H1 (cell line): ENCODE results near the gene DYSF. TPM values are rescaled to one million over a fixed set of nuclear protein-coding genes. Genes with fewer than 3 reads are reported as not detected.

Experiments
- CTCF ChIA-PET: fragments of 300-600 bp; sonication (Branson Sonifier 250); formaldehyde crosslinking; loops from one replicate; lab custom pipeline; 2021; ENCODE audit not compliant: partially characterized antibody; lab: Charles Lee
- POLR2A ChIA-PET: fragments of 300-600 bp; sonication (Branson Sonifier 250); formaldehyde crosslinking; loops from one replicate; lab custom pipeline; 2021; ENCODE audit warnings: inconsistent platforms; ENCODE audit not compliant: partially characterized antibody; lab: Charles Lee
- DNase-seq, 2 experiments: peaks; one replicate each; pipeline versions ENCODE4 v3.0.0 to v3.0.0-alpha.2; 2010 to 2022; ENCODE audit warnings: low spot score in 2 of 2, low read depth in 1 of 2, mixed read lengths in 1 of 2
- FAIRE-seq: peaks from 2 replicates; lab custom pipeline; 2011; peaks lifted over from hg19 to GRCh38; lab: Jason Lieb, UNC
- H2AFZ ChIP-seq: 2 replicates; pipeline ENCODE4 v1.8.1; 2012; ENCODE audit warnings: low read length, inconsistent platforms
- H2AK5ac ChIP-seq: 2 replicates; pipeline ENCODE4 v1.6.1; 2013; ENCODE audit warnings: low read depth, low read length
- H2BK120ac ChIP-seq: replicated peaks from 2 replicates; pipeline ENCODE3; 2013; ENCODE audit warnings: low read depth, low read length, inconsistent platforms
- H2BK12ac ChIP-seq: 2 replicates; pipeline ENCODE4 v1.6.1; 2013; ENCODE audit warnings: low read depth, low read length
- H2BK15ac ChIP-seq: 2 replicates; pipeline ENCODE4 v1.6.1; 2013; ENCODE audit warnings: low read length
- H2BK20ac ChIP-seq: 2 replicates; pipeline ENCODE4 v1.6.1; 2013; ENCODE audit warnings: low read length
- H2BK5ac ChIP-seq: 2 replicates; pipeline ENCODE4 v1.6.1; 2013; ENCODE audit warnings: low read depth, low read length
- H3K14ac ChIP-seq: 2 replicates; pipeline ENCODE4 v1.6.1; 2013; ENCODE audit warnings: inconsistent platforms; ENCODE audit not compliant: insufficient read length
- H3K18ac ChIP-seq: 2 replicates; pipeline ENCODE4 v1.6.1; 2013; ENCODE audit warnings: low read length; ENCODE audit errors: extremely low read depth
- H3K23ac ChIP-seq: 2 replicates; pipeline ENCODE4 v1.6.1; 2013; ENCODE audit warnings: inconsistent platforms; ENCODE audit not compliant: insufficient read length
- H3K23me2 ChIP-seq: 2 replicates; pipeline ENCODE4 v1.6.1; 2013; ENCODE audit warnings: low read depth, low read length
- H3K27ac ChIP-seq: 2 replicates; pipeline ENCODE4 v1.6.1; 2011; ENCODE audit warnings: low read depth, low read length, inconsistent platforms
- H3K27me3 ChIP-seq, 4 experiments: replicated peaks in 1 of 4; 1 replicate in 1 of 4; 2 replicates in 3 of 4; pipeline versions ENCODE4 v1.6.1 to v1.8.1; 2011 to 2013; ENCODE audit warnings: low read length in 3 of 4, mild to moderate bottlenecking in 3 of 4, inconsistent platforms in 2 of 4, mixed read lengths in 2 of 4, moderate library complexity in 1 of 4; ENCODE audit not compliant: control insufficient read depth in 3 of 4, insufficient read depth in 3 of 4; ENCODE audit errors: extremely low read depth in 1 of 4
- H3K36me3 ChIP-seq, 4 experiments: 2 replicates each; pipeline versions ENCODE4 v1.6.1 to v1.8.1; 2011 to 2013; ENCODE audit warnings: mild to moderate bottlenecking in 4 of 4, low read length in 3 of 4, moderate library complexity in 2 of 4, control low read depth in 1 of 4, inconsistent platforms in 1 of 4; ENCODE audit not compliant: insufficient read depth in 4 of 4, control insufficient read depth in 2 of 4
- H3K4ac ChIP-seq: replicated peaks from 2 replicates; pipeline ENCODE3; 2013; ENCODE audit warnings: low read length, low read depth, mixed read lengths, inconsistent platforms; ENCODE audit not compliant: insufficient read length
- H3K4me1 ChIP-seq, 4 experiments: replicated peaks in 1 of 4; 1 replicate in 1 of 4; 2 replicates in 3 of 4; pipeline versions ENCODE4 v1.6.1 to v1.8.1; 2011 to 2013; ENCODE audit warnings: low read length in 3 of 4, inconsistent platforms in 2 of 4, mixed read lengths in 1 of 4; ENCODE audit not compliant: insufficient read depth in 4 of 4, control insufficient read depth in 3 of 4
- H3K4me2 ChIP-seq, 2 experiments: 2 replicates each; pipeline versions ENCODE4 v1.6.1 to v1.8.1; 2011 to 2013; ENCODE audit warnings: low read depth in 2 of 2, low read length in 2 of 2, control low read depth in 1 of 2, inconsistent platforms in 1 of 2, mild to moderate bottlenecking in 1 of 2; ENCODE audit not compliant: insufficient read depth in 1 of 2
- H3K4me3 ChIP-seq, 4 experiments: fragments of 200-600, 300-600 bp in 1 of 4; sonication (generic), shearing (Covaris generic), sonication (Bioruptor Twin) in 1 of 4; 2 replicates each; pipeline versions ENCODE4 v1.5.1 to v1.8.1; 2011 to 2016; ENCODE audit warnings: low read length in 4 of 4, low read depth in 3 of 4, control low read depth in 2 of 4, inconsistent platforms in 2 of 4, mild to moderate bottlenecking in 2 of 4, mixed read lengths in 1 of 4, moderate library complexity in 1 of 4; ENCODE audit not compliant: insufficient read depth in 2 of 4; ENCODE audit errors: extremely low read depth in 1 of 4
- H3K56ac ChIP-seq: replicated peaks from 2 replicates; pipeline ENCODE3; 2013; ENCODE audit warnings: low read depth, mild to moderate bottlenecking, mixed read lengths, low read length, inconsistent platforms; ENCODE audit not compliant: insufficient read length
- H3K79me1 ChIP-seq: 2 replicates; pipeline ENCODE4 v1.6.1; 2013; ENCODE audit warnings: low read depth, low read length, control low read depth
- H3K79me2 ChIP-seq, 2 experiments: 2 replicates each; pipeline versions ENCODE4 v1.6.1 to v1.8.1; 2012 to 2013; ENCODE audit warnings: low read length in 2 of 2, mild to moderate bottlenecking in 2 of 2, inconsistent platforms in 1 of 2; ENCODE audit not compliant: insufficient read depth in 2 of 2, control insufficient read depth in 1 of 2
- H3K9ac ChIP-seq, 4 experiments: replicated peaks in 1 of 4; 1 replicate in 1 of 4; 2 replicates in 3 of 4; pipeline versions ENCODE4 v1.6.1 to v1.8.1; 2011 to 2013; ENCODE audit warnings: low read depth in 3 of 4, low read length in 3 of 4, control low read depth in 2 of 4, mild to moderate bottlenecking in 2 of 4, moderate library complexity in 2 of 4, inconsistent platforms in 1 of 4; ENCODE audit errors: extremely low read depth in 1 of 4
- H3K9me3 ChIP-seq, 2 experiments: 2 replicates each; pipeline versions ENCODE4 v1.6.1 to v1.8.1; 2012 to 2013; ENCODE audit warnings: mild to moderate bottlenecking in 2 of 2, moderate library complexity in 2 of 2, control low read depth in 1 of 2, inconsistent platforms in 1 of 2, low read depth in 1 of 2, low read length in 1 of 2, mixed read lengths in 1 of 2; ENCODE audit not compliant: insufficient read depth in 2 of 2
- H4K20me1 ChIP-seq, 2 experiments: replicated peaks in 1 of 2; 2 replicates each; pipeline versions ENCODE3 to v1.8.1; 2011 to 2013; ENCODE audit warnings: inconsistent platforms in 2 of 2, low read length in 2 of 2, mild to moderate bottlenecking in 1 of 2; ENCODE audit not compliant: insufficient read depth in 2 of 2, control insufficient read depth in 1 of 2
- H4K5ac ChIP-seq: 2 replicates; pipeline ENCODE4 v1.6.1; 2013; ENCODE audit warnings: low read length, low read depth, mixed read lengths, inconsistent platforms; ENCODE audit not compliant: insufficient read length
- H4K8ac ChIP-seq: 2 replicates; pipeline ENCODE4 v1.8.0; 2013; ENCODE audit warnings: mild to moderate bottlenecking, moderate library complexity, low read length, inconsistent platforms; ENCODE audit not compliant: insufficient read depth; ENCODE audit errors: extremely low read depth
- H4K91ac ChIP-seq: replicated peaks from 2 replicates; pipeline ENCODE3; 2013; ENCODE audit warnings: low read length, mixed read lengths, inconsistent platforms; ENCODE audit not compliant: insufficient read length
- CTBP2 ChIP-seq: IDR thresholded peaks from 2 replicates; pipeline ENCODE4 v1.7.0; 2011; ENCODE audit warnings: borderline replicate concordance, mild to moderate bottlenecking, moderate library complexity, mixed read lengths, low read length; ENCODE audit not compliant: insufficient read depth, insufficient read length
- GABPA ChIP-seq: IDR thresholded peaks from 2 replicates; pipeline ENCODE4 v1.6.1; 2011; ENCODE audit warnings: mild to moderate bottlenecking, low read length, moderate library complexity, borderline replicate concordance; ENCODE audit not compliant: insufficient read depth
- WGBS, 2 experiments: shearing (Covaris generic) in 1 of 2; methylation state at CpG; one replicate each; pipeline versions ENCODE4 v1.1.6 to v1.1.7; 2013 to 2015; ENCODE audit warnings: low lambda C conversion rate in 2 of 2, mixed read lengths in 2 of 2, inconsistent platforms in 1 of 2, low coverage in 1 of 2, missing lambda C conversion rate in 1 of 2; ENCODE audit not compliant: insufficient replicate concordance in 2 of 2, insufficient coverage in 1 of 2, insufficient read length in 1 of 2; ENCODE audit errors: extremely low coverage in 1 of 2, missing lambda C conversion rate in 1 of 2; 5-methylcytosine and 5-hydroxymethylcytosine counted together
- polyA plus RNA-seq, 7 experiments: library from polyadenylated mRNA; depleted of rRNA in 3 of 7; stranded (reverse) in 5 of 7; unstranded in 2 of 7; fragments of >200 nt in 5 of 7; fragments of 200-250 nt in 2 of 7; gene quantifications; 1 replicate in 5 of 7; 2 replicates in 1 of 7; 4 replicates in 1 of 7; pipeline versions ENCODE4 v1.2.1 to v1.2.3, GENCODE V29; 2011 to 2013; ENCODE audit warnings: missing spikeins in 2 of 7, mixed read lengths in 2 of 7
- total RNA-seq: library from RNA; stranded (reverse); fragmentation: NEBNext Ultra II Directional; extraction: Animal tissue kit (Norgen Biotek cat#: 25700); gene quantifications from 2 replicates; pipeline ENCODE4 v1.2.1, GENCODE V29; 2021

DYSF gene
- total and polyA plus RNA-seq, 2 of the 8 experiments (the other 6 are each of a cell fraction or from before 2014, with no cell fraction given): 5.8 to 7.1 TPM

DNA sequence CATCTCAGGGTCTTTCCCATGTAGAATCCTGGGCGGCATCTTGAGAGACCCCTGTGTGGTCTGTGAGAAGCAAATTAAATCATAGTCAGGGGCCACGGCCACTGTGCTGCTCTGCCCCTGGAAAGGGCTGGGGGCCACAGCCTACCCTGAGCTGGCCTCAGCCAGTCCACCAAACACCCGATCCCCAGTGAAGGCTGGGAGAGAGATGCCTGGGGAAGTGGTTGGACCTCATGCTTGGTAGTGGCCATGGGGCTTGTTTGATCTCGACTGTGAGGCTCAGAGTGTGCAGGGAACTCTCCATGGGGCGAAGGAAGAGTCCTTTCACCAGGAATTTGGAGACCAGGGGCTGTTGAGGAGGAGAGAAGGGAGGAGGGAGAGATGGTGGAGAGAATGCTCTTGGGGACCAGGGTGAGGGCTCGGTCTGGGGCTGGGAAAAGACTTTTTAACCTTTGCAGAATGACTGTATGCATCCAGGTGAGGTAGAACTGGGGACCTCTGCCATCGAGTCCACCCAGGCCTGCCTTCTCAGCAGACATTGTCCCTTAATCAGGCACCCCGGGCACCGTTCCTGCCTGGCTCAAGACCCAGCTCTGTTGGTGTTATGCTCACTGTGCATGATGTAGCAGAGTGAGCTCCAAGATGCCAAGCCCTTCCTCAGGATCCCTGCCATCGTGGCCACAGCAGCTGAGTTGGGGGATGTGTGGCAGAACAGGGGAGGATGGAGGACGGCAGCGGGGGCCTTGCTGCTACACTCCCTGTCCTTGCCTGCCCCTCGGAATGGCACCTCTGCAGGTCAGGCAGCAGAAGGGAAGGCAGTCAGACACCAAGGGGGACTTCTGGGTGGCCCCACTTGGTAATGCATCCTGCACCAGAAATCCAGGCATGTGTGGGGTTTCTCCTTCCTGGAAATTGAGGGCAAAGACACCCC is 249.9 kb downstream of the DYSF start:
- Histone ChIP-seq H4K5ac (no peak overlapping the region), H2BK15ac (no peak overlapping the region), H2AFZ (no peak overlapping the region), H4K91ac (no peak overlapping the region), H3K4me2 (no peak overlapping the region), H2BK120ac (no peak overlapping the region), H3K9me3 (peaks cover 0 to under 1% of the 10 kb centered on the region in 2 experiments; a peak in 1 of 4 replicates), H2BK12ac (no peak overlapping the region), H2BK20ac (no peak overlapping the region), H4K8ac (no peak overlapping the region), H3K4me3 (no peak overlapping the region), H3K27me3 (no peaks in the 10 kb centered on the region), H2BK5ac (no peak overlapping the region), H3K18ac (no peak overlapping the region), H3K23me2 (no peaks in the 10 kb centered on the region), H3K9ac (no peak overlapping the region), H3K23ac (no peak overlapping the region), H4K20me1 (no peaks in the 10 kb centered on the region), H3K56ac (no peak overlapping the region), H3K4me1 (peaks cover 0 to 5% (median 0%) of the 10 kb centered on the region in 4 experiments; a peak in 1 of 7 replicates), H3K4ac (no peak overlapping the region), H3K14ac (no peak overlapping the region), H3K79me1 (no peaks in the 10 kb centered on the region), H3K79me2 (no peaks in the 10 kb centered on the region), H3K36me3 (no peaks in the 10 kb centered on the region; a peak in 1 of 8 replicates), H2AK5ac (no peak overlapping the region), H3K27ac (no peak overlapping the region)
- no peak for TF ChIP-seq CTBP2
- no peak for TF ChIP-seq GABPA
- ChIA-PET POLR2A (interaction anchor here (1.2 kb wide), 1 partner anchor 12 kb away, joined by 4 read pairs; no protein-coding TSS in a partner anchor), CTCF (interaction anchor here (0.6 to 1.6 kb wide), 4 partner anchors 30 to 336 kb away, joined by 3 to 5 read pairs (median 3); no protein-coding TSS in a partner anchor)
- WGBS, 2 experiments: 80% methylated on average over 13 of the region's 13 CpGs; no CpG with 5 or more reads in 1 of the 2 experiments
- FAIRE-seq (no peak), DNase-seq (no peak)
